H9 (cell line): ENCODE results near the gene CFAP46. TPM values are rescaled to one million over a fixed set of nuclear protein-coding genes. Genes with fewer than 3 reads are reported as not detected.

Experiments
- DNase-seq: peaks from one replicate; pipeline ENCODE4 v3.0.0-alpha.2; 2017
- H2AFZ ChIP-seq: one replicate; pipeline ENCODE4 v1.6.1; 2013; ENCODE audit warnings: mild to moderate bottlenecking, low read length, control low read depth, moderate library complexity
- H2AK5ac ChIP-seq: 2 replicates; pipeline ENCODE4 v1.6.1; 2013; ENCODE audit warnings: low read length, control low read depth, mixed read lengths; ENCODE audit not compliant: insufficient read length
- H2BK120ac ChIP-seq: one replicate; pipeline ENCODE4 v1.6.1; 2013; ENCODE audit warnings: low read depth, mild to moderate bottlenecking, low read length, control low read depth, inconsistent platforms; ENCODE audit not compliant: poor library complexity, severe bottlenecking
- H2BK12ac ChIP-seq: 2 replicates; pipeline ENCODE4 v1.6.1; 2013; ENCODE audit warnings: low read length, control low read depth, mixed read lengths, low read depth; ENCODE audit not compliant: insufficient read length
- H2BK15ac ChIP-seq: 2 replicates; pipeline ENCODE4 v1.6.1; 2013; ENCODE audit warnings: low read depth, low read length, control low read depth
- H2BK20ac ChIP-seq: one replicate; pipeline ENCODE4 v1.6.1; 2013; ENCODE audit warnings: low read depth, mild to moderate bottlenecking, low read length, control low read depth, inconsistent platforms; ENCODE audit not compliant: poor library complexity, severe bottlenecking
- H2BK5ac ChIP-seq: 2 replicates; pipeline ENCODE4 v1.6.1; 2013; ENCODE audit warnings: low read length, control low read depth, mixed read lengths; ENCODE audit not compliant: insufficient read length
- H3K14ac ChIP-seq: 2 replicates; pipeline ENCODE4 v1.6.1; 2013; ENCODE audit warnings: low read length, control low read depth; ENCODE audit not compliant: insufficient read depth
- H3K18ac ChIP-seq: 2 replicates; pipeline ENCODE4 v1.6.1; 2013; ENCODE audit warnings: low read depth, mild to moderate bottlenecking, mixed read lengths, low read length, control low read depth; ENCODE audit not compliant: insufficient read length
- H3K23ac ChIP-seq: 2 replicates; pipeline ENCODE4 v1.6.1; 2013; ENCODE audit warnings: low read length, control low read depth, mixed read lengths, low read depth; ENCODE audit not compliant: insufficient read length
- H3K23me2 ChIP-seq: 2 replicates; pipeline ENCODE4 v1.6.1; 2013; ENCODE audit warnings: low read depth, mild to moderate bottlenecking, mixed read lengths, low read length, control low read depth; ENCODE audit not compliant: insufficient read length, poor library complexity, severe bottlenecking
- H3K27ac ChIP-seq: 2 replicates; pipeline ENCODE4 v1.5.1; 2013; ENCODE audit warnings: low read length, control low read depth, mixed read lengths, low read depth; ENCODE audit not compliant: insufficient read length
- H3K27me3 ChIP-seq: 2 replicates; pipeline ENCODE4 v1.6.1; 2013; ENCODE audit warnings: low read length, control low read depth, inconsistent platforms; ENCODE audit not compliant: insufficient read depth
- H3K4ac ChIP-seq: 2 replicates; pipeline ENCODE4 v1.6.1; 2013; ENCODE audit warnings: low read depth, mild to moderate bottlenecking, control low read depth, inconsistent platforms, low read length, moderate library complexity
- H3K4me1 ChIP-seq: 2 replicates; pipeline ENCODE4 v1.6.1; 2013; ENCODE audit warnings: low read length, control low read depth, inconsistent platforms; ENCODE audit not compliant: insufficient read depth
- H3K4me2 ChIP-seq: 2 replicates; pipeline ENCODE4 v1.6.1; 2013; ENCODE audit warnings: low read length, control low read depth, mixed read lengths; ENCODE audit not compliant: insufficient read length, insufficient read depth
- H3K56ac ChIP-seq: 2 replicates; pipeline ENCODE4 v1.6.1; 2013; ENCODE audit warnings: low read depth, mild to moderate bottlenecking, mixed read lengths, low read length, control low read depth; ENCODE audit not compliant: insufficient read length
- H3K79me1 ChIP-seq: 2 replicates; pipeline ENCODE4 v1.6.1; 2013; ENCODE audit warnings: low read depth, mild to moderate bottlenecking, moderate library complexity, low read length, control low read depth, inconsistent platforms; ENCODE audit not compliant: insufficient read depth, poor library complexity, severe bottlenecking
- H3K79me2 ChIP-seq: 2 replicates; pipeline ENCODE4 v1.6.1; 2013; ENCODE audit warnings: low read length, control low read depth, inconsistent platforms; ENCODE audit not compliant: insufficient read depth
- H3K9ac ChIP-seq: 2 replicates; pipeline ENCODE4 v1.6.1; 2013; ENCODE audit warnings: low read length, control low read depth, mixed read lengths; ENCODE audit not compliant: insufficient read length; ENCODE audit errors: extremely low read depth
- H3K9me3 ChIP-seq: one replicate; pipeline ENCODE4 v1.6.1; 2013; ENCODE audit warnings: low read depth, low read length, inconsistent platforms; ENCODE audit not compliant: control insufficient read depth
- H3T11ph ChIP-seq: one replicate; pipeline ENCODE4 v1.6.1; 2013; ENCODE audit warnings: mild to moderate bottlenecking, low read length, control low read depth, inconsistent platforms
- H4K20me1 ChIP-seq: one replicate; pipeline ENCODE4 v1.6.1; 2013; ENCODE audit not compliant: control insufficient read depth, insufficient read length, insufficient read depth
- H4K5ac ChIP-seq: 2 replicates; pipeline ENCODE4 v1.6.1; 2013; ENCODE audit warnings: low read depth, mild to moderate bottlenecking, mixed read lengths, low read length, control low read depth; ENCODE audit not compliant: insufficient read length
- H4K8ac ChIP-seq: replicated peaks from 2 replicates; pipeline ENCODE4 v1.6.1; 2013; ENCODE audit warnings: low read length, control low read depth, mixed read lengths, low read depth; ENCODE audit not compliant: insufficient read length
- H4K91ac ChIP-seq: 2 replicates; pipeline ENCODE4 v1.6.1; 2013; ENCODE audit warnings: low read depth, mild to moderate bottlenecking, moderate library complexity, mixed read lengths, low read length, control low read depth; ENCODE audit not compliant: insufficient read length
- H3K27ac Mint-ChIP-seq, 3 experiments: 2 replicates in 2 of 3; 3 replicates in 1 of 3; pipeline ENCODE4 v1.8.0; 2020 to 2021; ENCODE audit warnings: mixed read lengths in 3 of 3, mild to moderate bottlenecking in 1 of 3, moderate library complexity in 1 of 3
- H3K27me3 Mint-ChIP-seq: 2 replicates; pipeline ENCODE4 v1.8.0; 2021; ENCODE audit warnings: low read depth, mild to moderate bottlenecking, moderate library complexity, mixed read lengths
- H3K36me3 Mint-ChIP-seq, 3 experiments: 2 replicates in 2 of 3; 3 replicates in 1 of 3; pipeline ENCODE4 v1.8.0; 2020 to 2021; ENCODE audit warnings: low read depth in 3 of 3, mixed read lengths in 3 of 3; ENCODE audit not compliant: insufficient read depth in 1 of 3
- H3K4me1 Mint-ChIP-seq, 2 experiments: 2 replicates each; pipeline ENCODE4 v1.8.0; 2020; ENCODE audit warnings: mixed read lengths in 2 of 2
- H3K4me3 Mint-ChIP-seq, 2 experiments: 2 replicates in 1 of 2; 3 replicates in 1 of 2; pipeline ENCODE4 v1.8.0; 2020 to 2021; ENCODE audit warnings: mild to moderate bottlenecking in 2 of 2, mixed read lengths in 2 of 2, moderate library complexity in 1 of 2
- H3K9me3 Mint-ChIP-seq, 2 experiments: 2 replicates in 1 of 2; 3 replicates in 1 of 2; pipeline ENCODE4 v1.8.0; 2020; ENCODE audit warnings: mild to moderate bottlenecking in 2 of 2, mixed read lengths in 2 of 2, moderate library complexity in 1 of 2
- CTCF ChIP-seq: fragments of 200-600 bp; sonication (generic); conservative IDR thresholded peaks from 3 replicates; pipeline ENCODE4 v1.8.0; 2021; ENCODE audit warnings: antibody characterized with exemption, mild to moderate bottlenecking
- WGBS: extraction: QIAGEN DNeasy Blood & Tissue Kit; methylation state at CpG from one replicate; pipeline ENCODE4 v1.1.7; 2013; ENCODE audit warnings: missing lambda C conversion rate, low lambda C conversion rate, mixed read lengths; ENCODE audit not compliant: insufficient read length; ENCODE audit errors: extremely low coverage; 5-methylcytosine and 5-hydroxymethylcytosine counted together
- total RNA-seq: library from RNA; stranded (reverse); gene quantifications from 2 replicates; pipeline ENCODE4 v1.2.1, GENCODE V29; 2021

CFAP46 gene
- total RNA-seq, 1 experiment from 2014 or later: 3.1 TPM

GRCh38 chr10:132957981-132958882 is 15.9 kb upstream of the CFAP46 start:
- Histone ChIP-seq H4K20me1 (no peaks in the 10 kb centered on the region), H3K79me1 (no peaks in the 10 kb centered on the region), H2BK15ac (no peak overlapping the region), H3K27me3 (no peaks in the 10 kb centered on the region), H3K23me2 (peaks cover 3% of the 10 kb centered on the region), H3K4me1 (no peaks in the 10 kb centered on the region; the same call in 1 of the 2 replicates), H4K8ac (no peak overlapping the region), H4K91ac (no peak overlapping the region), H3K79me2 (no peaks in the 10 kb centered on the region), H2AK5ac (no peak overlapping the region), H3K4ac (no peak overlapping the region), H3K4me2 (no peak overlapping the region), H2BK120ac (no peak overlapping the region), H2BK12ac (no peak overlapping the region), H3K23ac (no peak overlapping the region), H3K14ac (no peak overlapping the region), H4K5ac (no peak overlapping the region), H2AFZ (no peak overlapping the region), H3K18ac (no peak overlapping the region), H2BK5ac (no peak overlapping the region), H2BK20ac (no peak overlapping the region), H3K56ac (no peak overlapping the region), H3K9me3 (no peaks in the 10 kb centered on the region), H3T11ph (no peak overlapping the region), H3K27ac (no peak overlapping the region), H3K9ac (no peak overlapping the region)
- Mint-ChIP-seq H3K36me3 (no peaks in the 10 kb centered on the region), H3K9me3 (peaks cover 0 to 3% of the 10 kb centered on the region in 2 experiments; a peak in 3 of 5 replicates), H3K4me1 (peaks cover 11 to 19% of the 10 kb centered on the region in 2 experiments), H3K4me3 (no peak overlapping the region), H3K27me3 (peaks cover 11% of the 10 kb centered on the region), H3K27ac (no peak overlapping the region)
- peak; percentile 24 for DNase-seq
- no CpG with 5 or more reads among the region's 34 CpGs for WGBS
- TF ChIP-seq CTCF: no peak
